Measurements from ENCODE around the gene NDC1. TPM values are rescaled to one million over a fixed set of nuclear protein-coding genes. Genes with fewer than 3 reads are reported as not detected.
"Not testable (repeated sequence)": the region's sequence is repeated elsewhere in the genome, so short reads cannot be mapped to it uniquely, and the experiment has no call there.

NDC1 gene
- total RNA-seq, 1 experiment from 2014 or later: 89.1 TPM

DNA sequence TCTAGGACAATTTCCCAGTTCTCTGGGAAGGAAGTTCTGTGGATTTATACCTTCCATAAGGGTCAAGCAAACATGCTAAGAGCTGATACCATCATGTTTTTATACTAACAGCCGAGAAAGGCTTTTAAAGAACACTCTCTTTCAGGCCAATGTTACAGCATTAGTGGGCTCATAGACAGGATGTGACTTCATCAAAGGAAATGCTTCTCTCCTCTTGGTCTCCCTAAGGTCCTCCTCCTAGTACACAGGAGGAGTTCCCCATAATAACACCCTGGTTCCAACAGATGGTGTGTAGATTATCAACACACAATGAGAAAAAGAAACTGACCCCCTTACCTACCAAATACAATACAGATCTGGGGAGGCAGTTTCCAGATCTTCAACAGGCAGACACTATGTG, 72.4 kb downstream of the NDC1 start:
- peak; percentile 30 for DNase-seq (ENCODE audit: low spot score)

DNA sequence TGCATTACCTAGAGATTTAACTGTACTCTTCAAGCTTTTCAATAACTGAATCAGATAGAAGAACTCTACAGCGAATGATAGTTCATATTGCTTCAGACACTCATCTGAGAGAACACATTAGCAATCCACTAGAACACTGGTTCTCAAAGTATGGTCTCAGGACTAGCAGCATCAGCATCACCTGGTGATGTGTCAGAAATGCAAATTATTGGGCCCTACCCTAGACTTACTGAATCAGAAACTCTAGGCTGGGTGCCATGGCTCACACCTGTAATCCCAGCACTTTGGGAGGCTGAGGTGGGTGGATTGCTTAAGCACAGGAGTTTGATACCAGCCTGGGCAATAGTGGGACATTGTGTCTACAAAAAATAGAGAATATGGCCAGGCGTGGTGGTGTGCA, 74.2 kb downstream of the NDC1 start:
- no peak for DNase-seq (ENCODE audit: low spot score)

DNA sequence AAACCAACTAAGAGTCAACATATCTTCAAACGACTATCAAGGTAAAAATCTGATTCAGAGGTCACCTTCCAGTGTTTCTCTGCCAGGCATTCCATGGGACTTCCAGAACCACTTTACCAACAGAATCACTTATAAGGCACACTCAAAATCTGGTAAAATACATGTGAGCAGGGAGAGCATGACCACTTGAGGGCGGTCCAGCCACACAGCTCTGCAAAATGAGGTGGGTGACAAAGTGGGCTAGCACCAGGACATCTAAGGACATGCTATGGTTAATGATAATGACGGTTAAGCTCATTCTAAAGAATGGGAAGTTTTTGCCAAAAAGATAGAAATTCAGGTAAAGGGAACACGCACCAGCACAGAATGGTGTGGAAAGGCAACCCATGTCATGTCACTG, 74.6 kb downstream of the NDC1 start:
- no peak for DNase-seq (ENCODE audit: low spot score)

DNA sequence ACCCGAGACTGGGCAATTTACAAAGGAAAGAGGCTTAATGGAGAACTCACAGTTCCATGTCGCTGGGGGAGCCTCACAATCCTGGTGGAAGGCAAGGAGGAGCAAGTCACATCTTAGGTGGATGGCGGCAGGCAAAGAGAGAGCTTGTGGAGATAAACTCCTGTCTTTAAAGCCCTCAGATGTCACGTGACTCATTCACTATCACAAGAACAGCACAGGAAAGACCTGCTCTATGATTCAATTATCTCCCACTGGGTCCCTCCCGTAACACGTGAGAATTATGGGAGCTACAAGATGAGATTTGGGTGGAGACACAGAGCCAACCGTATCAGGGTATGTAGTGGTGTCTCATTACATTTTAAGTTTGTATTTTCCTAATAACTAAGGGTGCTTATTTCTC, 77.6 kb downstream of the NDC1 start:
- not testable (repeated sequence) for DNase-seq (ENCODE audit: low spot score)

DNA sequence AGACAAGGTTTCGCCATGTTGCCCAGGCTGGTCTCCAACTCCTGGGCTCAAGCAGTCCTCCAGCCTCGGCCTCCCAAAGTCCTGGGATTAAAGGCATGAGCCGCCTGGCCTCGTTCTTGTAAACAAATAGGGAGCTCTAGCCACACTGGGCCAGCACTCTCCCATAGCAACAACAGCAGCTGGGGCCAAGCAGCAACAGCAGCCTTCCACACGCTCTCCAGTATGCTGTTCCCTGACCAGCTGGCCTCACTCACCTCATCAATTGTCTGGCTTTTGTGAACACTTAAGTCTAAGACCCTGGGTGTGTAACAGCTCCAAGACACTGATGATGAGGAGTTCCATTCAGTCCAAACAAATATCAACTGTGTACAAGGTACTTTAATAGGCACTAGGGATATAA, 82.2 kb downstream of the NDC1 start:
- no peak for DNase-seq (ENCODE audit: low spot score)

DNA sequence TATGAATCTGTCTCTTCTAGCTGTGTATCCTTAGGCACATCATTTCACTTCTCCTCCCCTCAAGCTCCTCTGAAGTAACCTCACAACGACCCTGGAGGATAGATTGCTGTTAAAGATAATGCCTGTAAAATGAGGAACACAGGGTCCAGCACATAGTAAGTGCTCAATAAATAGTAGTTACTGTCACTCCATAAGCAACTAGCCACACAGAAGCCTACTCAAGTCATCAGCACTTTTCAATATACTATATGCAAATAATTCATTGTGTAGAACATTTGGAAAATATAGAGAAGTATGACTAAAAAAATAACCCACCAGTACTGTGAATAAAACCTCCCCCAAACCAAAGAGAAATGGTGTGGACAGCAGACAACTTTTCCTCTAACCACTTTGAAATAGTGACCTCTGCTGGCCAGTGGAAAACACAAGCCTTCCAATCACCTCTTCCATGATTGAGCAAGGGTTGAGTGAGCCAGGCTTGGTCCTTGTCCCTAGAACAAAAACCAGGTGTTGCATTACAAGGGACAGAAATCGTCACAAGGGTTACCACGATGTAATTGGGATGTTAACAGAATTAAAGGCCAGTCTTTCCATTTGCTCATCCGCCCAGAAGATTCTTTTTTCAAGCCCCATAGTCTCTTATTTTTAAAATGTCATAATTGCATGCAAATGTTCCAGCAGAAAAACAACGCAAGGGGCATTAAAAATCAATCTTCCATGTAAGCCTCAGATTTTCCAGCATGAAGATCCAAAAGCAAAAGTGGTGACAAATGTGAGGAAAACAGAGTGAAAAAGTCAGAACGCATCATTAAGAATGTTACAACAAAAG, 83.4 kb downstream of the NDC1 start:
- peak; percentile 74 for DNase-seq (ENCODE audit: low spot score)

DNA sequence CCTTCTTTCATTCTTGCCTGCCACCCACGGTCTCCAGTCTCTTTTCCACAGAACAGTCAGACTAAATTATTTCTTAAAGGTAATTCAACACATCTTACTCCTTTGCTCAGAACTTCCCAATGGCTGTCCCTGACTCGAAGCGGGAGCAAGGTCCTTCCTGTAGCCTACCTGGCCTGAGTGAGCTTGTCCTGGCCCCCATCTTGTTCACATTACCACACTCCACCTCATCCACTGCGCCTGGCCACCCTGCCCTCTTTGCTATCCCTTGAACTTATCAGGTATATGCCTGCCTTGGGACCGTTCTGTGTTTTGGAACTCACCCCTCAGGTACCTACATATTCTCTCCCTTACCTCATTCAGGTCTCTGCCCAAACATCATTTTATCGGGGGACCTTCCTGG, 85.8 kb downstream of the NDC1 start:
- DNase-seq (ENCODE audit: low spot score): no peak

DNA sequence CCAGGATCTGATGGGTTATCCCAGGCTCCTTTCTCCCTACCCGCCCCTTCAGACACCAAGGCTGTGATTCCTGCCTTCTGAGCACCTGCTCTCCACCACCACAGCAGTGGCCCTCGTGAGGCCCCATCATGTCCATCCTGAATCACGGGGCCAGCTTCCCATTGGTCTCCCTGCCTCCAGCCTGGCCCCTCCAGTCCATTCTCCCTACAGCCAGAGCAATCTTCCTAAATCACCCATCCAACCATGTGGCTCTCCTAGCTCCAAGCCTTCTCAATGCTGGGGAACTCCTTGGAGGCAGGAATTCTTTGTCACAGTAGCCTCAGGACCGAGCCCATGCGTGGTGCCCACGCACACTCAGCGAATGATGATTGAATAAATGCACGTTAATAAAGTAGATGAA, 90.3 kb downstream of the NDC1 start:
- DNase-seq (ENCODE audit: low spot score): no peak

DNA sequence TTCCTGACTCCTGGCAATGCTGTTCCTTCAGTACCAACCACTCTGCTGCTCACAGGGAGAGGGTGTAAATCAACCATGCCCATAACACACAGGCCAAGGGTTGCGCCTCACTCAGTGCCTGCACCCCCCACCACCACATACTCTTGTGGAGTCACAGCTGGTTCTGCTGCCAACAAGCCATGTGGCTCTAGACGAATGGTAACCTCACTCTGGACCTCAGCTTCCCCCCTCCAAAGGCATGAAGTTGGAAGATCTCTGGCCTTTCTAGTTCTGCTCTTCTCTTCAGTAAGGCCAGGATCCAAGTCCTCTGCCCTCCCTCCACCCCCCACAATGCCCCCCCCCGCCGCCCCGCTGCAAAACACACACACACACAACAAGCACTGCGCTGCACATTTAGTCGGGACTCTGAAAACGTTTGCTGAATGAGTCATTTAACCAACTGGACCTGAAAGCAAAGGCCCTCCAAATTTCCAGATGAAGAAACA, 97.4 kb downstream of the NDC1 start:
- DNase-seq (ENCODE audit: low spot score): peak; percentile 84

DNA sequence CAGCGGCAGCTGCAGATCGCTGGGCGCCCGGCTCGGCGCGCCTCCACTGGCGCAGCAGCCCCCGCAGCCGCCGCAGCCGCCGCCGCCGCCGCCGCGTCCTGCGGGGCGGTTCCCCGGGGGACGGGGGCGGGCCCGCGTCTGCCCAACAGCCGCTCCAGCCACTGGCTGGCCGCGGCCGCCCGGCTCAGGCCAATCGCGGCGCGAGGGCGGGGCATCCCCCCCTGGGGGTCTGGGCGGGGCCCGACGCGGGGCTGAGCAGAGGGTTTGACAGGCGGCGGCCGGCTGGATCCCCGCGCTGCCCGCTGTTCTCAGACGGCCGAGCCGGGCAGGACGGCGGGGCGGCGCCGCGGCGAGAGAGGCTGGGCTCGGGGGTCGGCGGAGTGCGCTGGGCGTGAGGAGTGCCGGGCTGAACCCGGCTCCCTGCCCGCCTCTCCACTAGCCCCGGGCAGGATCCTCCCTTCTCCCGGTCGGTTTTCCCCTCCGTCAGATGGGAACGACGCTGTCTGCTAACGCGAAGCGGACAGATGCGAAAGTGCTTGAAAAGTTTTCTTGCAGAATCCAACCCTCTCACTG, 98.9 kb downstream of the NDC1 start, which contains the start of gene GLIS1:
Gene GLIS1, minus strand, starts transcription at position 56 of the 573 bp plus-strand sequence. CDS start 1,100 bp downstream, outside the sequence.
- DNase-seq (ENCODE audit: low spot score): peak; percentile 64

DNA sequence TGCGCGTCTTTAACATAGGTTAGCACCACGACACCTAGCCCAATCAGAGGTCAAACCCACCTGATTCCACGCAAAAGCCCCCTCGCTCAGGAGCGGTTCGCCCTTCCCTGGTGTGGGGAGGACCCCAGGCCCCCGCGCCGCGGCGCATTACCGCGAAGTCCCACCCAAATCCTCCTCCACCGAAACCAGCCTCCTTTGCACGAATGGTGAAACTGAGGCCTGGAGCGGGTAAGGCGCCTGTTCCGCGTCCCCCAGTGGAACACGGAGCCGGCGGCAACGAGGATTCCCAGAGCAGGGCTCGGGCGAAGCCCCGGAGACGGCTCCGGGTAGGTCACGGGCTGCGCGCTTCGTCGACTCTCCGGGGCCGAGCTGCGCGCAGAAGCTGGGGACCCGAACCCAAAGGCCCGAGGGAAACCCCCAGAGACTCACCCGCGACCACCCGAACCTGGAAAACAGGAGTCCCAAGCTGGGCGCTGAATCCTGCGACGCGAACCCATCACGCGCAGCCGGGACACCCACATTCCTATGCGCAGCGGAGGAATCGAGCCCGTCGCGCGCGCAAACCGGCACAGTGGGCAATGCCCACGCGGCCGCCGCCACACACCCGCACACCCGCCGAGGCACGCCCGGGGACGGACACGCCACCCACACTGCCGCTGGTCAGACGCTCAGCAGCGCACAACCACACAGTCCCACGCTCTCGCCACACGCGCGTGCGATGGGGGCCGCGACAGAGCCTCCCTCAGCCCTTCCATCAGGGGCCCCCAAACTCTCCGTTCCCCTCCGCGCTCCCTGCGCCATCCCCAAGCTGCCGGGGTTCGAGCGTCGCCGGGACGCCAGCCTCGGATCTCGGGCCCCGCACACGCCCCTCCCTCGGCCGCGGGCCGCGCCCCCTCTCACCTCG, 99.6 kb downstream of the NDC1 start:
- no peak for DNase-seq (ENCODE audit: low spot score)

DNA sequence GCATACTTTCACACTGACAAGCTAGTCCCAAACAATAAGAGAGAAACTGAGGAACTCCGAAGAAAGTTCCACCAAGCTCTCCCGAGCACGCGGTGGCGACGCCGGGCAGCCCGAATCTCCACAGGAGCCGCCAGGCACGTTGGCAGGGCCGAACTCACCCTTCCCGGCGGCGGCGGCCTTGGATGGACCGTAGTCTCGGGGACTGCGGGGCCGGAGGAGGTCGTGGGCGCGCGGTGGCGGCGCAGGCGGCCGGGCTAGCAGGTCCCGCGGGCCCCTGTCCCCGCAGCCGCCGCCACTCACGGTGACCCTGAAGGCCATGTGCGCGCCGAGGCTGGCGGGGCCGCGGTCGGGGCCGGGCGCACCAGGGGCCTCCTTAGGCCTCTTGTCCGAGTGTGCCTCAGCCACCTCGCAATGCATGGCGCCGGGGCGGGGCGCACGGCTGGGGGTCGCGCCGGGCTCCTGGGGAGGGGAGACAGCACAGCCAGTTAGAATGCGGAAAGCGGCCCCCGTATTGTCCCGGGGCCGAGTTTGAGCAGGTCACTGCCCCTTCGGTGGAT, 100.4 kb downstream of the NDC1 start:
- DNase-seq (ENCODE audit: low spot score): no peak

DNA sequence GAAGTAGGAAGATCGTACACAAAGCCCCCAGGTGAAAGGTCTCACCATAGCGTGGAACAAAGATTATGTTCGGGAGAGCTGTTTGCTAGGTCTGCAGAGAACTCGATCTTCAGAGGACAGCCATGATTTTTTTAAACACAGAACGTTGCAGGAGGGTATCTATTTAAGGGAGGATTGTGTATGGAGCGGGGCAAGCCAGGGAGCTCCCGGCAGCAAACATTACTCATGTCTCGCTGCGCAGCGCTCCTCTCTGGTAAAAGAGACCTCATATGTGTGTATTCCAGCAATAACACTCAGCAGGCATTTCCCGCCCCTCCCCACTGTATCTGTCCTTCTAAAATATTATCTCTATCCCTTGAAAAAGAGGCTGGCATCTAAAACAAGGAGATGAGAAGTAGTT, 101.8 kb downstream of the NDC1 start:
- DNase-seq (ENCODE audit: low spot score): peak; percentile 50

DNA sequence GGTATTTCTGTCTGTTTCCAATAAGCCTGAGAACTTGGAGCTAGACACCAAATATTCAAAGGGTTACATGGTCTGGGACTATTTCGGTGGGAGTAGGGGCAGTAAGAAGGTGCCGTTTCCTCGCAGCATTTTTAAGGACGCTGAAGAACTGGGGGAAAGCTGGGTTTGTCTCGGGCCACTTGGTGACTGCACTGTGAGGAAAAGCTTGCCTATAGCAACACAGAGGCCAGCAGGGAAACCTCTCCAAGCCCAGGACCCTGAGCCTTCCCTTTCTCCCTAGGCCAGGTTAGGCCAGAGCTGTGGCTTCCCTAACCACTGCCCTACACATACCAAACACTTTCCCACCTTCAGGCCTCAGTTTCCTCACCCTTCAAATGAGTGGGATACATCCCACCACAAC, 102.4 kb downstream of the NDC1 start:
- no peak for DNase-seq (ENCODE audit: low spot score)

DNA sequence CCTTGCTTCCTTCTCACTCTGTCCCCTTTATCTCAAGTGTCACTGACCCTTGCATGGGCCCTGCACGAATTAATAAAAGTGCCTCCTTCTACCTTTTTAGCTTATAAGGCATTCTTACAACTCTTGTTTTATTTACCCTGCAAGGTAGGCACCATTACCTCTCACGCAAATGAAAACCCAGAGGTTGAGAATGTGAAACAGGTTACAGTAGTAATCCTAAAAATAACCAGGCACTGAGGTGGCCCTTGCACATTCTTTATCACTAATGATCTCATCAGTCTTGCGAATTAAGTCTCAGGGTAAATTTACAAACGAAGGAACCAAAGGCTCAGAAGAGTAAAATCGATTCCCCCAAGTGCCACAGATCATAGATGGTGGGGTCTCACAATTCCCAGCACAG, 102.8 kb downstream of the NDC1 start:
- no peak for DNase-seq (ENCODE audit: low spot score)

DNA sequence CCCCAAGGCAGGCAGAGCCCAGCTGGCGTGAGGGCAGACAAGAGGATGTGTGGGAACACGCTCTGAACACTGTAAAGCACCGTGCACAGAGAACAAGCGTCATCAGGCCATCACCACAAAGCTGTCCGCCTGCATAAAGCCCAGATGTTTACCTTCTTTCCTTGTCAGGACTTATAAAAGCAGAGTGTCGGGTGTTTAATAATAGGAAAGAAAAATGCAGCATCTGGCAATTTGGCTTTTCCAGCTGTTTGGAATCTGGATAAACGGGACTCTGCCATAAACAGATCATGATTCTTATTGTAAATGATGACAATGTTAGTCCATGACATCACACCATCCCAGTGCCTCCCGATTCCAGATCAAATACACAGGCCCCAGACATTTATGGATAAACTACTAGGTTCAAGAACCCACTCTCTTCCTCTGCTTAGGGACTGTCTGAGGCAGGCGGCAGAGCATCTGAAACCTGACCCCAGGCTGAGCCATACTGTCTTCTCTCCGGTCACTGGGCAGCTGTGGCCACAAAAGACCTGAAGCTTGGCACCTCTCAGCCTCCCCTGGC, 103.4 kb downstream of the NDC1 start:
- peak; percentile 89 for DNase-seq (ENCODE audit: low spot score)

DNA sequence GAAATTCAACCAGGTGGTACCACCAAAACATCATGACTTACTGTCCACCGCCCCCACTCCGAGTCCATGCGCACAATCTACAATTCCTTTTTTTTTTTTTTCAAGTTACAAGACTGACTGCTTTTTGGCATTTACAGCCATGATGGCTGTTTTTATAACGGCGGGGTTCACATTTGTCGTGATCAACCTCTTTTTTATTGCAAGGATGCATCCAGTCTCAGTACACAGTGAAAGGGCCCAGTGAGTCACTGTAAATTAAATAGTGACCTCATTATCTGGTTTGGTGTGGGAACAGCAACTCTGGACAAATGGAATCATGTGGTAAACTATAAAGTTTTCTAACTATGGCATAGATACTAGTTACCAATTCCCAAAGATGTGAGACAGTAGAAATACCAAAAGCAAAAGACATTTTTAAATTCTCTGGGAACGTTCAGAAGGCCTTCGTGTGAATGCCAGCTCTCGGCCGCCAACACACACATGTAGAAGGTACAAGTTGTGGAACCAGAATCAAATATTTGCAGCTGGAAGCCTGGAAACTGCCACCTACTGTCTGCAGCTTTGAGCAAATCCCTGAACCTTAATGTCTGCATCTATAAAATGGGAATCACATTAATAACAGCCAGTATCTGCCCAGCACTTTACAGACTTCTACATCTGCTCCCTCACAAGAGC, 104.0 kb downstream of the NDC1 start:
- peak; percentile 83 for DNase-seq (ENCODE audit: low spot score)

DNA sequence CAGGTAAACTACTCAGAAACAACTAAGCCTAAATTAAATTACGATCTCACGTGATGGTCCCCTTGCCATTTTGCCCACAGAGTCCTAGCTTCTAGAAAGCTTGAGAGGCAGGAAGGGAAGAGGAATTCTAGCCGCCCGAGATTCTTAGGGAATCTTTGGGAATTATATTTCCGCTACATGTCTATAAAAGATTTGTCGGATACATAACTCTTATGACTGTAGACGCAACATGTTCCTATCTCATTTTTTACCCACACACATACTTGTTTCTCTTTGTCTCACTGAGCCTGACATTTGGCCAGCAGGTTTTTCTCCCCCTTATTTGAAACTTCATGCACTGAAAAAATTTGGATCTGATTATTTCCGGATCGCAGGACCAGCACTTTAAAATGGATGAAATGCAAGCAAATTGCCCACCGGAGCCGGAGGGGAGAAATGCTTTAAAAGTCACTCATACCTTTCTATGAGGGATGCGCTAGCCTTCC, 104.6 kb downstream of the NDC1 start:
- peak; percentile 51 for DNase-seq (ENCODE audit: low spot score)

DNA sequence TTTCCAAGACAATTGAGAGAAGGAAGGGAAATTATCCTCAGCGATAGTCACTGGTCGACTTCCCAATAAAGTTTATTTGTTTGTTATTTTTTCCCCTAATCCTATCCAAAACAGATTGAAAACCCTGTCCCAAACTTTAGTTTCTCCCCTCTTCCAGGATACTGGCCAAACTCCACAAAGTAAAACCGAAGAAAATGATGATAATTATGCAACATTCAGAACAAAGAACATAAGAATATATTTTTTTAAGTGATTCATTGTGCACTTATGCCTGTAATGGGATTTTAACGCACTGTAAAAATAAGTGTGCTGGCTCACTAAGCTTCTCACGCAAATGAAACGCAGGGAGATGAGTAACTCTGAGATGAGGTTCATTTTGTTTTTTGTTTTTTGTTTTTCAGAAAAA, 105.2 kb downstream of the NDC1 start:
- peak; percentile 75 for DNase-seq (ENCODE audit: low spot score)

DNA sequence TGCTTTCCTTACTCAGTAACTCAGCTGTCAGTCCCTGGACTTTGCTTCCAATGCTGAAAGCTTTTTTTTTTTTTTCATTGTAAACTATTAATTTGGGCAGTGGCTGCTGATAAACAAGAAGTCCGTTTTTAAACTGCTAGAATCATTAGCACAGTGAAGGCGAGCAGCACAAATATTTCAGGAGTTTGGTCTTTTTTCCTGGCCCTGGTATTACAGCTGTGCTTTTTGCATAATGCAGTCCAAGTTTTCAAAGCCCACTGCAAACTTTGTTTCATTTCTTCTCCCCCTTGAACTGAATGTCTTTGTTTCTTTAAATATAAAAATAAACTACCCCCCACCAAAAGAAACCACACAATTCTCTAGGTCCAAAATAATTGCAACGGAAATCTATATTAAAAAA, 105.7 kb downstream of the NDC1 start:
- no peak for DNase-seq (ENCODE audit: low spot score)

DNA sequence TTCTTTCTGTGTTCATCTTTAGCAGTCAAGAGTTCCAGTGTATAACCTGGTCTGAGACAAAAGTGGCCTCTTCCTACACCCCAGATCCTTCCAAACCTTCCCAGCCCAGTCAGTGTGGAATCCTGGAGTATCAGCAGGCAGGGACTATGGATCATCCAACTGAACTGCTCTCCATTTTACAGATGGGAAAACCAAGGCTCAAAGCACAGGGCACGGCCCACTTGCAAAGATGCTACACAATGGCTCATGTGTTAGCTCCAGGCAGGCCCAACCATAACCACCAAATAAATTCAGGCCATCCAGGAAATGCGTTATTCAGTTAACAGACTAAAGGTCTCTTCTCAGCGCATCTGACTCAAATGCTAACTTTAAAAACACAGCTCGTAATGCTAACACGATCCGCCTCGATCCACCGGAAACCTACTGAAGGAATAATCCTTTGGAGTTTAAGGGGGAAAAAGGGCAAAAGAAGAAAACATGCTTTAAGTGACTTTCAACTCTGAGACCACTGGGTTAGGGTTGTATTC, 106.3 kb downstream of the NDC1 start:
- peak; percentile 68 for DNase-seq (ENCODE audit: low spot score)

Data from H4 (cell line).